Vagina (tissue), 2 donors: ENCODE measurements around the gene BDKRB1.

Source experiments
- POLR2AphosphoS5 ChIP-seq, 2 donors: sonication (generic); formaldehyde crosslinking; IDR thresholded peaks; one replicate each; pipeline ENCODE4 v1.9.0; 2017; ENCODE audit warnings: antibody characterized with exemption in 2 of 2, mild to moderate bottlenecking in 2 of 2, low read depth in 1 of 2; ENCODE audit not compliant: insufficient read depth in 1 of 2
- TF ChIP-seq, protein P1 (sequence below), 3 experiments: fragments of 450-650 bp in 2 of 3; fragments of 200-600 bp in 1 of 3; sonication (generic) in 1 of 3; IDR thresholded peaks; one replicate each; pipeline ENCODE4 v1.5.1; 2017 to 2019; ENCODE audit warnings: antibody characterized with exemption in 3 of 3, mild to moderate bottlenecking in 2 of 3, moderate library complexity in 2 of 3

DNA sequence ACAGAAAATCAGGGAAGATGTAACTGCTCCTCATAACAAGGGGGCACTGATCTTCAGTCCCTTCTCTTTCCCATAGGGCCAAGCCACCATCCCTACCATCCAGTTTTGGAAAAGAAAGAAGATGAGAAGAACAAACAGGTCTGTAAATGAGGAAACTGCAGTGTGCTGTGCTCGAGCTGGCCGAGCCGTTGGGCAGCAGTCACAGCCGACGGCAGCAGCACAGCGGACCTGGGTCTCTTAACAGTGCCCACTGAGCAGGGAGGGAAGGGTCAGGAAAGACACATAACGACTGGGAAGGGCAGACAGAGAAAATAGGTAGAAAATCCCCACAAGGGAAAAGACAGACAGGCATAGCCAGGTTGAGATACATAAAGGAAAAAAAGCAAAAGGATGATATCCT lies 38.2 kb downstream of the BDKRB1 start:
- no peak for TF ChIP-seq POLR2AphosphoS5 (IDR thresholded peaks at IDR 0.05; ENCODE audit: insufficient read depth in 1 of 2, low read depth in 1 of 2)
- TF ChIP-seq, protein P1, sequence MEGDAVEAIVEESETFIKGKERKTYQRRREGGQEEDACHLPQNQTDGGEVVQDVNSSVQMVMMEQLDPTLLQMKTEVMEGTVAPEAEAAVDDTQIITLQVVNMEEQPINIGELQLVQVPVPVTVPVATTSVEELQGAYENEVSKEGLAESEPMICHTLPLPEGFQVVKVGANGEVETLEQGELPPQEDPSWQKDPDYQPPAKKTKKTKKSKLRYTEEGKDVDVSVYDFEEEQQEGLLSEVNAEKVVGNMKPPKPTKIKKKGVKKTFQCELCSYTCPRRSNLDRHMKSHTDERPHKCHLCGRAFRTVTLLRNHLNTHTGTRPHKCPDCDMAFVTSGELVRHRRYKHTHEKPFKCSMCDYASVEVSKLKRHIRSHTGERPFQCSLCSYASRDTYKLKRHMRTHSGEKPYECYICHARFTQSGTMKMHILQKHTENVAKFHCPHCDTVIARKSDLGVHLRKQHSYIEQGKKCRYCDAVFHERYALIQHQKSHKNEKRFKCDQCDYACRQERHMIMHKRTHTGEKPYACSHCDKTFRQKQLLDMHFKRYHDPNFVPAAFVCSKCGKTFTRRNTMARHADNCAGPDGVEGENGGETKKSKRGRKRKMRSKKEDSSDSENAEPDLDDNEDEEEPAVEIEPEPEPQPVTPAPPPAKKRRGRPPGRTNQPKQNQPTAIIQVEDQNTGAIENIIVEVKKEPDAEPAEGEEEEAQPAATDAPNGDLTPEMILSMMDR (IDR thresholded peaks at IDR 0.05), result no peak
